Measurements from ENCODE around the gene ZFP69B.

GRCh38 chr1:40439247-40439646 is 11.0 kb upstream of the ZFP69B start:
- TF ChIP-seq CTCF (IDR thresholded peaks at IDR 0.05 in 2 of 3, conservative IDR thresholded peaks at IDR 0.05 in 1 of 3; ENCODE audit: control insufficient read depth in 2 of 3, extremely low read depth in 1 of 3, insufficient read depth in 1 of 3, low read depth in 3 of 3, low read length in 3 of 3) = no peak
- TF ChIP-seq JUND (IDR thresholded peaks at IDR 0.05; ENCODE audit: low read depth, low read length) = no peak
- TF ChIP-seq TARDBP (IDR thresholded peaks at IDR 0.05; ENCODE audit: borderline replicate concordance) = no peak
- no peak for TF ChIP-seq TAF1 (IDR thresholded peaks at IDR 0.05; ENCODE audit: borderline replicate concordance, low read depth, low read length)
- no peak for TF ChIP-seq ATF7 (IDR thresholded peaks at IDR 0.05; ENCODE audit: low read depth)
- TF ChIP-seq TBL1XR1 (IDR thresholded peaks at IDR 0.05; ENCODE audit: low read depth, low read length) = no peak

All from GM12878 (cell line).